GM15510 (cell line): ENCODE measurements around the gene DNAH7.

Experiments
- POLR2A ChIP-seq: IDR thresholded peaks from 3 replicates; pipeline ENCODE4 v1.6.1; 2011; ENCODE audit warnings: borderline replicate concordance; ENCODE audit not compliant: insufficient read length; ENCODE audit errors: extremely low read depth

Gene DNAH7

GRCh38 chr2:196046123-196046917, 22.3 kb downstream of the DNAH7 start:
- TF ChIP-seq POLR2A: no peak

- no peak for TF ChIP-seq POLR2A
These were observed 26.9 kb downstream of the DNAH7 start for GRCh38 chr2:196041786-196042185.

GRCh38 chr2:196040218-196040617, 28.4 kb downstream of the DNAH7 start:
- TF ChIP-seq POLR2A: no peak

- TF ChIP-seq POLR2A: no peak
These were observed 32.2 kb downstream of the DNAH7 start for GRCh38 chr2:196036442-196036841.

GRCh38 chr2:196018037-196018436, 50.6 kb downstream of the DNAH7 start:
- no peak for TF ChIP-seq POLR2A

GRCh38 chr2:196012314-196012713, 56.3 kb downstream of the DNAH7 start:
- TF ChIP-seq POLR2A: no peak

- TF ChIP-seq POLR2A: no peak
These were observed 68.1 kb downstream of the DNAH7 start for GRCh38 chr2:196000551-196000950.

GRCh38 chr2:195998070-195998469, 70.6 kb downstream of the DNAH7 start:
- TF ChIP-seq POLR2A: no peak

GRCh38 chr2:195995499-195995898, 73.1 kb downstream of the DNAH7 start:
- TF ChIP-seq POLR2A: no peak

GRCh38 chr2:195993623-195994022, 75.0 kb downstream of the DNAH7 start:
- TF ChIP-seq POLR2A: no peak

GRCh38 chr2:195985741-195986140, 82.9 kb downstream of the DNAH7 start:
- no peak for TF ChIP-seq POLR2A

- no peak for TF ChIP-seq POLR2A
These were observed 83.5 kb downstream of the DNAH7 start for GRCh38 chr2:195984923-195985726.

GRCh38 chr2:195967336-195967735, 101.3 kb downstream of the DNAH7 start:
- TF ChIP-seq POLR2A: no peak

GRCh38 chr2:195961873-195962272, 106.8 kb downstream of the DNAH7 start:
- no peak for TF ChIP-seq POLR2A

GRCh38 chr2:195959341-195959740, 109.3 kb downstream of the DNAH7 start:
- TF ChIP-seq POLR2A: no peak

- TF ChIP-seq POLR2A: no peak
These were observed 111.9 kb downstream of the DNAH7 start for GRCh38 chr2:195956725-195957124.
